Measurements from ENCODE around the gene CDADC1. TPM values are rescaled to one million over a fixed set of nuclear protein-coding genes. Genes with fewer than 3 reads are reported as not detected.

CDADC1 gene
- 9.0 and 10.8 TPM in 2 replicates for total RNA-seq (2016; rRNA removed; fragmentation: Illumina TruSeq; extraction: Trizol)
- total RNA-seq (2016; cell fraction: cytosol; rRNA removed; fragmentation: Illumina TruSeq; extraction: Trizol; ENCODE audit: low read depth), result 5.3 and 6.2 TPM in 2 replicates
- total RNA-seq (2016; cell fraction: insoluble cytoplasmic fraction; rRNA removed; fragmentation: Illumina TruSeq; extraction: Trizol), result 8.1 and 8.9 TPM in 2 replicates
- total RNA-seq (2016; cell fraction: membrane; rRNA removed; fragmentation: Illumina TruSeq; extraction: Trizol), result 12.5 and 15.3 TPM in 2 replicates
- total RNA-seq (2016; cell fraction: nucleus; rRNA removed; fragmentation: Illumina TruSeq; extraction: Trizol), result 7.2 and 9.0 TPM in 2 replicates
- polyA plus RNA-seq (2011; rRNA removed), result 2.4 and 2.7 TPM in 2 replicates
- polyA plus RNA-seq (2011; cell fraction: cytosol; rRNA removed), result 1.4 and 1.9 TPM in 2 replicates
- polyA plus RNA-seq (2011; cell fraction: nucleus; rRNA removed), result 1.7 and 2.8 TPM in 2 replicates
- polyA plus RNA-seq (2012), result 5.4 and 6.3 TPM in 2 replicates
- polyA plus RNA-seq (2016; cell fraction: cytosol; fragmentation: Illumina TruSeq; extraction: Trizol; ENCODE audit: low read depth), result 10.5 and 11.5 TPM in 2 replicates
- 10.0 and 11.9 TPM in 2 replicates for polyA plus RNA-seq (2016; cell fraction: insoluble cytoplasmic fraction; fragmentation: Illumina TruSeq; extraction: Trizol; ENCODE audit: low read depth)
- polyA plus RNA-seq (2016; cell fraction: membrane; fragmentation: Illumina TruSeq; extraction: Trizol; ENCODE audit: low read depth), result 14.2 and 15.4 TPM in 2 replicates
- 6.8 and 11.4 TPM in 2 replicates for polyA plus RNA-seq (2016; cell fraction: nucleus; fragmentation: Illumina TruSeq; extraction: Trizol; ENCODE audit: insufficient read depth, low read depth)
- polyA minus RNA-seq (2011; rRNA and poly(A)+ RNA removed; ENCODE audit: low replicate concordance), result 3.2 and 6.0 TPM in 2 replicates
- 0.97 and 1.7 TPM in 2 replicates for polyA minus RNA-seq (2011; cell fraction: cytosol; rRNA and poly(A)+ RNA removed)
- 7.8 and 8.4 TPM in 2 replicates for polyA minus RNA-seq (2011; cell fraction: nucleus; rRNA and poly(A)+ RNA removed)
- percentile 58 among the genes with signal in this experiment for Bru-seq, nascent RNA
- percentile 49 among the genes with signal in this experiment for BruChase-seq, experiment 1, labeled RNA remaining after a 6-hour chase
- BruChase-seq, experiment 2, labeled RNA remaining after a 2-hour chase, result percentile 48 among the genes with signal in this experiment
- long read RNA-seq, experiment 1, partial matches to known transcripts, result 6 of 7 reads
- long read RNA-seq, experiment 1, other reads (novel, unspliced or antisense), result 1 of 7 reads
- long read RNA-seq, experiment 2, partial matches to known transcripts, result 5 of 16 reads
- long read RNA-seq, experiment 2, other reads (novel, unspliced or antisense), result 8 of 16 reads

DNA sequence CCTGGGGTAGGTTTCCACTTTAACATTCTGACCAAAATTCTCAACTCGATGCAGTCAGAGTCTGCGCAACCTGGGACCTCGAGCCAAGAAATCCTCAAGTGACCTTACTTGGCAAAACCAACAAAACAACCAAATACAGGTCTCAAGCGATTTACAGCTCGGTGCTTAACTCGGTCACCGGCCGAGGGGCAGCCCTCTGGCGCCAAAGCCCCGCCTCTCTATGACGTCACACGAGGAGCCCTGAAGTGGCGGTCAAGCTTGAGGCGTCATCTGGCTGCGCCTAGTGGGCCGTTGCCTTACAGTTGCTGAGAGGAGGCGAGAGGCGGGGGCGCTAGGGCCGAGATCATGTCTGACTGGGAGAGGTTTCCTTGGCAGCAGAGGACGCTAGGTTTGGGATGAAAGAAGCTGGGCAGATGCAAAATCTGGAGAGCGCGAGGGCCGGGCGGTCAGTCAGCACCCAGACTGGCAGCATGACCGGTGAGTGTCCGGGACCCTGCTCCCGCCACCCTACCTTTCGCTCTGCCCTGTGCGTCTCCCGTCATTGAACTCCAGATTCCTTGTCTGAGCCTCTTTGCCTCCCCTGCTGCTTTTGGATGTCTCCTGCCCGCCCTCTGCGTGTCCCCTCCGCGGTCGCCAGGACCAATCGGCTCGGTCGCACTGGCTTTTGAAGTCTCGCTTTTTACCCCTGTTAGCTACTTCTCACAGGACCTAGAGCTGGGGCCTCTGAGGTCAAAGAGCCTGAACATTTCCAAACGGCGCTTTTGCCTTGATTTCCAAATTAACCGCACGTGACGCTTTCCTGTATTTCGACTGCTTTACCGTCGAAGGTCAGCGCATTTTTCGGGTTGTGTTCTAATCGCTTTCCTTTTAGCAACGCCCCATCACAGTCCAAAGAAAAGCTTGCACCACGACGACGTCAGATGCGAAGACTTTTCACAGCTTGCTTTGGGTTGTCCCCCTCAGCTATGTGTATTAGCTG is at the start of gene CDADC1:
CDADC1 (plus strand) TSS at position 283 of the 979 bp plus-strand sequence; CDS start at position 396, 113 bp downstream.
- Histone ChIP-seq H3K79me2 (ENCODE audit: insufficient read depth, low read length) (peaks cover 7% of the 10 kb centered on the region), H3K27me3 (ENCODE audit: control insufficient read depth in 1 of 2, insufficient read depth in 2 of 2, low read length in 2 of 2) (no peaks in the 10 kb centered on the region; a peak in 1 of 5 replicates), H2AFZ (ENCODE audit: low read length) (peak within 1 kb of the TSS; percentile 99), H3K27ac (ENCODE audit: extremely low read length, insufficient read depth, low read length) (peak within 1 kb of the TSS; percentile 80), H3K4me3 (replicated peaks in 1 of 3; ENCODE audit: insufficient read depth in 1 of 3, low read depth in 2 of 3, low read length in 3 of 3) (peak within 1 kb of the TSS; percentile 85 to 99 (median 97)), H3K9ac (ENCODE audit: insufficient read depth, low read depth, low read length) (peak within 1 kb of the TSS; percentile 88), H4K20me1 (ENCODE audit: insufficient read depth, low read length) (no peaks in the 10 kb centered on the region), H3K4me2 (ENCODE audit: low read depth, low read length) (peak within 1 kb of the TSS; percentile 96), H3K4me1 (ENCODE audit: insufficient read depth, low read length) (peaks cover 18% of the 10 kb centered on the region), H3K9me3 (ENCODE audit: low read length) (no peaks in the 10 kb centered on the region), H3K36me3 (replicated peaks in 1 of 2; ENCODE audit: control insufficient read depth in 1 of 2, insufficient read depth in 2 of 2, low read length in 2 of 2) (peaks cover 2 to 6% of the 10 kb centered on the region in 2 experiments; a peak in 1 of 5 replicates)
- CTCF ChIA-PET (ENCODE audit: low intra/inter-chr PET ratio, low total read pairs), result no interaction called here
- POLR2A ChIA-PET, result interaction anchor here (0.6 to 2.7 kb wide), 11 partner anchors 12 to 272 kb away, joined by 3 to 22 read pairs (median 4); partner anchors contain the start of genes CAB39L and MLNR
- in situ Hi-C loops (cut with HindIII; ENCODE audit: extremely low pct_ligation_motif_present, low pct_unique_long_range_greater_than_20kb), result no loop called here
- BruUV-seq (replicated peaks), result TSS peak; percentile 70
- WGBS (ENCODE audit: low lambda C conversion rate), result under 1% methylated on average over 34 of the region's 56 CpGs
- DNase-seq (ENCODE audit: low spot score), result peak; percentile 91
- intact Hi-C loops (cut with micrococcal nuclease; ENCODE audit: unreplicated experiment), result no loop called here
- peak; percentile 57 for FAIRE-seq
- peak; percentile 95 for ATAC-seq
- TF ChIP-seq, protein P1, sequence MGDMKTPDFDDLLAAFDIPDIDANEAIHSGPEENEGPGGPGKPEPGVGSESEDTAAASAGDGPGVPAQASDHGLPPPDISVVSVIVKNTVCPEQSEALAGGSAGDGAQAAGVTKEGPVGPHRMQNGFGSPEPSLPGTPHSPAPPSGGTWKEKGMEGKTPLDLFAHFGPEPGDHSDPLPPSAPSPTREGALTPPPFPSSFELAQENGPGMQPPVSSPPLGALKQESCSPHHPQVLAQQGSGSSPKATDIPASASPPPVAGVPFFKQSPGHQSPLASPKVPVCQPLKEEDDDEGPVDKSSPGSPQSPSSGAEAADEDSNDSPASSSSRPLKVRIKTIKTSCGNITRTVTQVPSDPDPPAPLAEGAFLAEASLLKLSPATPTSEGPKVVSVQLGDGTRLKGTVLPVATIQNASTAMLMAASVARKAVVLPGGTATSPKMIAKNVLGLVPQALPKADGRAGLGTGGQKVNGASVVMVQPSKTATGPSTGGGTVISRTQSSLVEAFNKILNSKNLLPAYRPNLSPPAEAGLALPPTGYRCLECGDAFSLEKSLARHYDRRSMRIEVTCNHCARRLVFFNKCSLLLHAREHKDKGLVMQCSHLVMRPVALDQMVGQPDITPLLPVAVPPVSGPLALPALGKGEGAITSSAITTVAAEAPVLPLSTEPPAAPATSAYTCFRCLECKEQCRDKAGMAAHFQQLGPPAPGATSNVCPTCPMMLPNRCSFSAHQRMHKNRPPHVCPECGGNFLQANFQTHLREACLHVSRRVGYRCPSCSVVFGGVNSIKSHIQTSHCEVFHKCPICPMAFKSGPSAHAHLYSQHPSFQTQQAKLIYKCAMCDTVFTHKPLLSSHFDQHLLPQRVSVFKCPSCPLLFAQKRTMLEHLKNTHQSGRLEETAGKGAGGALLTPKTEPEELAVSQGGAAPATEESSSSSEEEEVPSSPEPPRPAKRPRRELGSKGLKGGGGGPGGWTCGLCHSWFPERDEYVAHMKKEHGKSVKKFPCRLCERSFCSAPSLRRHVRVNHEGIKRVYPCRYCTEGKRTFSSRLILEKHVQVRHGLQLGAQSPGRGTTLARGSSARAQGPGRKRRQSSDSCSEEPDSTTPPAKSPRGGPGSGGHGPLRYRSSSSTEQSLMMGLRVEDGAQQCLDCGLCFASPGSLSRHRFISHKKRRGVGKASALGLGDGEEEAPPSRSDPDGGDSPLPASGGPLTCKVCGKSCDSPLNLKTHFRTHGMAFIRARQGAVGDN (CRISPR knock-in tag; IDR thresholded peaks at IDR 0.05), result peak; percentile 85
- TF ChIP-seq, protein P2, sequence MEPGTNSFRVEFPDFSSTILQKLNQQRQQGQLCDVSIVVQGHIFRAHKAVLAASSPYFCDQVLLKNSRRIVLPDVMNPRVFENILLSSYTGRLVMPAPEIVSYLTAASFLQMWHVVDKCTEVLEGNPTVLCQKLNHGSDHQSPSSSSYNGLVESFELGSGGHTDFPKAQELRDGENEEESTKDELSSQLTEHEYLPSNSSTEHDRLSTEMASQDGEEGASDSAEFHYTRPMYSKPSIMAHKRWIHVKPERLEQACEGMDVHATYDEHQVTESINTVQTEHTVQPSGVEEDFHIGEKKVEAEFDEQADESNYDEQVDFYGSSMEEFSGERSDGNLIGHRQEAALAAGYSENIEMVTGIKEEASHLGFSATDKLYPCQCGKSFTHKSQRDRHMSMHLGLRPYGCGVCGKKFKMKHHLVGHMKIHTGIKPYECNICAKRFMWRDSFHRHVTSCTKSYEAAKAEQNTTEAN (CRISPR knock-in tag; conservative IDR thresholded peaks at IDR 0.05), result no peak
- TF ChIP-seq RORA (CRISPR knock-in tag; IDR thresholded peaks at IDR 0.05) (no peak), EHMT2 (IDR thresholded peaks at IDR 0.05; ENCODE audit: borderline replicate concordance, low read depth, low read length) (no peak)
- TF ChIP-seq, protein P3, sequence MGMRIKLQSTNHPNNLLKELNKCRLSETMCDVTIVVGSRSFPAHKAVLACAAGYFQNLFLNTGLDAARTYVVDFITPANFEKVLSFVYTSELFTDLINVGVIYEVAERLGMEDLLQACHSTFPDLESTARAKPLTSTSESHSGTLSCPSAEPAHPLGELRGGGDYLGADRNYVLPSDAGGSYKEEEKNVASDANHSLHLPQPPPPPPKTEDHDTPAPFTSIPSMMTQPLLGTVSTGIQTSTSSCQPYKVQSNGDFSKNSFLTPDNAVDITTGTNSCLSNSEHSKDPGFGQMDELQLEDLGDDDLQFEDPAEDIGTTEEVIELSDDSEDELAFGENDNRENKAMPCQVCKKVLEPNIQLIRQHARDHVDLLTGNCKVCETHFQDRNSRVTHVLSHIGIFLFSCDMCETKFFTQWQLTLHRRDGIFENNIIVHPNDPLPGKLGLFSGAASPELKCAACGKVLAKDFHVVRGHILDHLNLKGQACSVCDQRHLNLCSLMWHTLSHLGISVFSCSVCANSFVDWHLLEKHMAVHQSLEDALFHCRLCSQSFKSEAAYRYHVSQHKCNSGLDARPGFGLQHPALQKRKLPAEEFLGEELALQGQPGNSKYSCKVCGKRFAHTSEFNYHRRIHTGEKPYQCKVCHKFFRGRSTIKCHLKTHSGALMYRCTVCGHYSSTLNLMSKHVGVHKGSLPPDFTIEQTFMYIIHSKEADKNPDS (CRISPR knock-in tag; IDR thresholded peaks at IDR 0.05), result no peak
- TF ChIP-seq, protein P4, sequence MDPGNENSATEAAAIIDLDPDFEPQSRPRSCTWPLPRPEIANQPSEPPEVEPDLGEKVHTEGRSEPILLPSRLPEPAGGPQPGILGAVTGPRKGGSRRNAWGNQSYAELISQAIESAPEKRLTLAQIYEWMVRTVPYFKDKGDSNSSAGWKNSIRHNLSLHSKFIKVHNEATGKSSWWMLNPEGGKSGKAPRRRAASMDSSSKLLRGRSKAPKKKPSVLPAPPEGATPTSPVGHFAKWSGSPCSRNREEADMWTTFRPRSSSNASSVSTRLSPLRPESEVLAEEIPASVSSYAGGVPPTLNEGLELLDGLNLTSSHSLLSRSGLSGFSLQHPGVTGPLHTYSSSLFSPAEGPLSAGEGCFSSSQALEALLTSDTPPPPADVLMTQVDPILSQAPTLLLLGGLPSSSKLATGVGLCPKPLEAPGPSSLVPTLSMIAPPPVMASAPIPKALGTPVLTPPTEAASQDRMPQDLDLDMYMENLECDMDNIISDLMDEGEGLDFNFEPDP (CRISPR knock-in tag; conservative IDR thresholded peaks at IDR 0.05), result no peak

Measured in HepG2 (cell line).